Measurements from ENCODE around the gene GJC1. TPM values are rescaled to one million over a fixed set of nuclear protein-coding genes. Genes with fewer than 3 reads are reported as not detected.

Gene GJC1
- total and polyA plus RNA-seq, 2 of the 8 experiments (the other 6 are each of a cell fraction or from before 2014, with no cell fraction given) = 29.1 to 154 TPM

DNA sequence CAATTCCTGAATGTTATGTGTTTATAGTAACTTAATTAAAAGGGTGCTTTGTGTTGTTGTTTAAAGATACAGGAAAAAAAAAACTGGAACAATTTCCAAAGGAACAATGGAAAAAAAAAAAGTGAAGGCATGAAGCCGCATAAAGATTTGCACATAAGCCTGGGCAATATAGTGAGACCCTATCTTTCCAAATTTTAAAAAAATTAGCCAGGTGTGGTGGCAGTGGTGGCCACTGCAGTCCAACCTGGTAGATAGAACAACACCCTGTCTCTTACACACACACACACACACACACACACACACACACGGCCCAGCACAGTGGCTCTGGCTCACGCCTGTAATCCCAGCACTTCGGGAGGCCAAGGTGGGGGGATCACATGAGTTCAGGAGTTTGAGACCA, 21.9 kb downstream of the GJC1 start:
- H3K4ac ChIP-seq (replicated peaks; ENCODE audit: insufficient read length, low read depth, low read length) = no peak overlapping the region
- no peaks in the 10 kb centered on the region for H3K27me3 ChIP-seq (replicated peaks in 1 of 4; ENCODE audit: control insufficient read depth in 3 of 4, extremely low read depth in 1 of 4, insufficient read depth in 3 of 4, low read length in 3 of 4)
- no peaks in the 10 kb centered on the region for H3K4me1 ChIP-seq (replicated peaks in 1 of 4; ENCODE audit: control insufficient read depth in 3 of 4, insufficient read depth in 4 of 4, low read length in 3 of 4)
- no peak overlapping the region for H3K4me3 ChIP-seq (ENCODE audit: extremely low read depth in 1 of 4, insufficient read depth in 2 of 4, low read depth in 3 of 4, low read length in 4 of 4)
- H3K23me2 ChIP-seq (ENCODE audit: low read depth, low read length) = no peaks in the 10 kb centered on the region
- H2BK5ac ChIP-seq (ENCODE audit: low read depth, low read length) = no peak overlapping the region
- peaks cover 5% of the 10 kb centered on the region for H3K79me1 ChIP-seq (ENCODE audit: low read depth, low read length)
- no peak overlapping the region for H4K91ac ChIP-seq (replicated peaks; ENCODE audit: insufficient read length, low read length)
- H3K27ac ChIP-seq (ENCODE audit: low read depth, low read length) = no peak overlapping the region
- ChIA-PET POLR2A (ENCODE audit: partially characterized antibody) (interaction anchor here (0.9 kb wide), 1 partner anchor 13 kb away, joined by 4 read pairs; no protein-coding TSS in a partner anchor), CTCF (ENCODE audit: partially characterized antibody) (interaction anchor here (1.0 to 1.6 kb wide), 3 partner anchors 10 to 56 kb away, joined by 3 to 6 read pairs (median 4); no protein-coding TSS in a partner anchor)
- no peak overlapping the region for H3K4me2 ChIP-seq (ENCODE audit: insufficient read depth in 1 of 2, low read depth in 2 of 2, low read length in 2 of 2)
- no peak overlapping the region for H3K18ac ChIP-seq (ENCODE audit: extremely low read depth, low read length)
- H3K36me3 ChIP-seq (ENCODE audit: control insufficient read depth in 2 of 4, insufficient read depth in 4 of 4, low read length in 3 of 4) = peaks cover 10 to 30% (median 23%) of the 10 kb centered on the region in 4 experiments
- H2AK5ac ChIP-seq (ENCODE audit: low read depth, low read length) = no peak overlapping the region
- no peak overlapping the region for H4K5ac ChIP-seq (ENCODE audit: insufficient read length, low read depth, low read length)
- DNase-seq (ENCODE audit: low read depth in 1 of 2, low spot score in 2 of 2) (no peak), FAIRE-seq (no peak)
- no peak overlapping the region for H3K23ac ChIP-seq (ENCODE audit: insufficient read length)
- no peak overlapping the region for H4K8ac ChIP-seq (ENCODE audit: extremely low read depth, insufficient read depth, low read length)
- no peak overlapping the region for H3K14ac ChIP-seq (ENCODE audit: insufficient read length)
- no peak overlapping the region for H3K9ac ChIP-seq (replicated peaks in 1 of 4; ENCODE audit: extremely low read depth in 1 of 4, low read depth in 3 of 4, low read length in 3 of 4)
- H3K79me2 ChIP-seq (ENCODE audit: control insufficient read depth in 1 of 2, insufficient read depth in 2 of 2, low read length in 2 of 2) = peaks cover 7 to 86% of the 10 kb centered on the region in 2 experiments; a peak in 3 of 4 replicates
- 95% methylated on average over 4 of the region's 4 CpGs; no CpG with 5 or more reads in 1 of the 2 experiments for WGBS, 2 experiments (ENCODE audit: extremely low coverage in 1 of 2, insufficient coverage in 1 of 2, insufficient read length in 1 of 2, insufficient replicate concordance in 2 of 2, low coverage in 1 of 2, low lambda C conversion rate in 2 of 2, missing lambda C conversion rate in 1 of 2)
- H2BK15ac ChIP-seq (ENCODE audit: low read length) = no peak overlapping the region
- H2BK20ac ChIP-seq (ENCODE audit: low read length) = no peak overlapping the region
- H2BK120ac ChIP-seq (replicated peaks; ENCODE audit: low read depth, low read length) = no peak overlapping the region
- H4K20me1 ChIP-seq (replicated peaks in 1 of 2; ENCODE audit: control insufficient read depth in 1 of 2, insufficient read depth in 2 of 2, low read length in 2 of 2) = peaks cover 24 to 25% of the 10 kb centered on the region in 2 experiments
- no peak overlapping the region for H3K56ac ChIP-seq (replicated peaks; ENCODE audit: insufficient read length, low read depth, low read length)
- H2BK12ac ChIP-seq (ENCODE audit: low read depth, low read length) = no peak overlapping the region
- no peak overlapping the region for H2AFZ ChIP-seq (ENCODE audit: low read length)
- no peaks in the 10 kb centered on the region for H3K9me3 ChIP-seq (ENCODE audit: insufficient read depth in 2 of 2, low read depth in 1 of 2, low read length in 1 of 2)
- no peak for TF ChIP-seq TEAD4 (IDR thresholded peaks at IDR 0.05; ENCODE audit: low read depth, low read length)
- TF ChIP-seq BCL11A (IDR thresholded peaks at IDR 0.05; ENCODE audit: low read depth in 2 of 2, low read length in 2 of 2) = no peak
- no peak for TF ChIP-seq POU5F1 (IDR thresholded peaks at IDR 0.05; ENCODE audit: low read depth, low read length)
- no peak for TF ChIP-seq CHD1 (IDR thresholded peaks at IDR 0.05; ENCODE audit: low read depth, low read length)
- no peak for TF ChIP-seq BACH1 (IDR thresholded peaks at IDR 0.05; ENCODE audit: low read length)
- no peak for TF ChIP-seq ASH2L (IDR thresholded peaks at IDR 0.05; ENCODE audit: low read length)
- no peak for TF ChIP-seq RBBP5 (IDR thresholded peaks at IDR 0.05; ENCODE audit: borderline replicate concordance, low read depth, low read length)
- no peak for TF ChIP-seq KDM4A (IDR thresholded peaks at IDR 0.05; ENCODE audit: low read depth, low read length, severe bottlenecking)
- no peak for TF ChIP-seq SP1 (IDR thresholded peaks at IDR 0.05; ENCODE audit: low read depth, low read length)
- TF ChIP-seq, protein P1, sequence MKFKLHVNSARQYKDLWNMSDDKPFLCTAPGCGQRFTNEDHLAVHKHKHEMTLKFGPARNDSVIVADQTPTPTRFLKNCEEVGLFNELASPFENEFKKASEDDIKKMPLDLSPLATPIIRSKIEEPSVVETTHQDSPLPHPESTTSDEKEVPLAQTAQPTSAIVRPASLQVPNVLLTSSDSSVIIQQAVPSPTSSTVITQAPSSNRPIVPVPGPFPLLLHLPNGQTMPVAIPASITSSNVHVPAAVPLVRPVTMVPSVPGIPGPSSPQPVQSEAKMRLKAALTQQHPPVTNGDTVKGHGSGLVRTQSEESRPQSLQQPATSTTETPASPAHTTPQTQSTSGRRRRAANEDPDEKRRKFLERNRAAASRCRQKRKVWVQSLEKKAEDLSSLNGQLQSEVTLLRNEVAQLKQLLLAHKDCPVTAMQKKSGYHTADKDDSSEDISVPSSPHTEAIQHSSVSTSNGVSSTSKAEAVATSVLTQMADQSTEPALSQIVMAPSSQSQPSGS (IDR thresholded peaks at IDR 0.05; ENCODE audit: low read length) = no peak
- no peak for TF ChIP-seq HDAC6 (IDR thresholded peaks at IDR 0.05; ENCODE audit: low read depth, low read length)
- TF ChIP-seq CTBP2 (IDR thresholded peaks at IDR 0.05; ENCODE audit: borderline replicate concordance, insufficient read depth, insufficient read length, low read length) = no peak

Measured in H1 (cell line).